Measurements from ENCODE around the gene DCLRE1B. TPM values are rescaled to one million over a fixed set of nuclear protein-coding genes. Genes with fewer than 3 reads are reported as not detected.
A peak's percentile ranks its signal among the peaks of the same experiment; 100 is the strongest.

The DCLRE1B gene
- total RNA-seq, 2 donors from 2014 or later: 13.8 to 17.8 TPM

GRCh38 chr1:113950908-113951307 lies 45.8 kb downstream of the DCLRE1B start:
- ATAC-seq (replicated peaks in 1 of 2): no peak
- no peaks in the 10 kb centered on the region for H3K27me3 Mint-ChIP-seq (ENCODE audit: low read depth)
- peak overlapping the region; percentile 38 for H3K27ac Mint-ChIP-seq
- no peak for DNase-seq
- H3K4me1 Mint-ChIP-seq (ENCODE audit: low read depth): peaks cover 81% of the 10 kb centered on the region
- H3K9me3 Mint-ChIP-seq: no peaks in the 10 kb centered on the region
- no peak overlapping the region for H3K4me3 Mint-ChIP-seq
- H3K36me3 Mint-ChIP-seq (ENCODE audit: insufficient read depth in 2 of 2): peaks cover 0 to 29% of the 10 kb centered on the region in 2 donors

- Mint-ChIP-seq H3K27me3 (ENCODE audit: low read depth) (no peaks in the 10 kb centered on the region), H3K27ac (peak overlapping the region; percentile 38), H3K4me1 (ENCODE audit: low read depth) (peaks cover 79% of the 10 kb centered on the region), H3K9me3 (no peaks in the 10 kb centered on the region), H3K4me3 (no peak overlapping the region), H3K36me3 (ENCODE audit: insufficient read depth in 2 of 2) (peaks cover 0 to 35% of the 10 kb centered on the region in 2 donors)
- DNase-seq (no peak), ATAC-seq (replicated peaks in 1 of 2) (no peak)
Measured at GRCh38 chr1:113951719-113952118, 46.6 kb downstream of the DCLRE1B start.

- Mint-ChIP-seq H3K27ac (no peak overlapping the region), H3K9me3 (no peaks in the 10 kb centered on the region), H3K36me3 (ENCODE audit: insufficient read depth in 2 of 2) (peaks cover 6 to 45% of the 10 kb centered on the region in 2 donors), H3K27me3 (ENCODE audit: low read depth) (no peaks in the 10 kb centered on the region), H3K4me1 (ENCODE audit: low read depth) (peaks cover 30% of the 10 kb centered on the region), H3K4me3 (no peak overlapping the region)
- ATAC-seq (replicated peaks in 1 of 2): no peak
- DNase-seq: no peak
Measured at GRCh38 chr1:113957984-113958383, 52.9 kb downstream of the DCLRE1B start.

- Mint-ChIP-seq H3K27me3 (ENCODE audit: low read depth) (no peaks in the 10 kb centered on the region), H3K36me3 (ENCODE audit: insufficient read depth in 2 of 2) (peaks cover 6 to 45% of the 10 kb centered on the region in 2 donors), H3K27ac (peak overlapping the region; percentile 30), H3K9me3 (no peaks in the 10 kb centered on the region), H3K4me1 (ENCODE audit: low read depth) (peaks cover 24% of the 10 kb centered on the region), H3K4me3 (no peak overlapping the region)
- ATAC-seq (replicated peaks in 1 of 2) (no peak), DNase-seq (no peak)
Measured at GRCh38 chr1:113958691-113959090, 53.6 kb downstream of the DCLRE1B start.

- Mint-ChIP-seq H3K36me3 (ENCODE audit: insufficient read depth in 2 of 2) (peaks cover 13 to 50% of the 10 kb centered on the region in 2 donors), H3K4me1 (ENCODE audit: low read depth) (no peaks in the 10 kb centered on the region), H3K27me3 (ENCODE audit: low read depth) (no peaks in the 10 kb centered on the region), H3K4me3 (no peak overlapping the region), H3K27ac (peak overlapping the region; percentile 62), H3K9me3 (no peaks in the 10 kb centered on the region)
- DNase-seq (no peak), ATAC-seq (replicated peaks in 1 of 2) (no peak)
Measured at GRCh38 chr1:113963281-113963906, 58.3 kb downstream of the DCLRE1B start.

Other genes starting within 250 kb of the DCLRE1B start
- 10 to 100 TPM; 12.9 to 16.2 TPM for gene PHTF1, start 145.8 kb upstream of the DCLRE1B start, total RNA-seq
- 10 to 100 TPM; 18.4 to 23.9 TPM for gene RSBN1, start 92.8 kb upstream of the DCLRE1B start, total RNA-seq
- 10 to 100 TPM; 59.8 to 82.5 TPM for gene PTPN22, start 33.6 kb upstream of the DCLRE1B start, total RNA-seq
- 1 to 10 TPM; 1.3 to 1.7 TPM for gene BCL2L15, start 17.7 kb upstream of the DCLRE1B start, total RNA-seq
- gene AP4B1, start 527 bp upstream of the DCLRE1B start, total RNA-seq: 10 to 100 TPM; 50.5 to 68.8 TPM
- 10 to 100 TPM; 74.4 to 75.6 TPM for gene HIPK1, start 24.0 kb downstream of the DCLRE1B start, total RNA-seq
- 1 to 10 TPM in 1 of 2 donors, under 1 TPM in 1; 0.90 to 1.0 TPM for gene OLFML3, start 74.1 kb downstream of the DCLRE1B start, total RNA-seq
- not detected for gene SYT6, start 248.5 kb downstream of the DCLRE1B start, total RNA-seq

All from activated T-cell treated with anti-CD3 and anti-CD28 coated beads, Interleukin-2, amount 50 U/mL, for 72 hours (primary cell).